Head of caudate nucleus (tissue), 42 donors: ENCODE data around the gene RNF224.

ENCODE experiments used
- DNase-seq, 42 donors: peaks; one replicate each; pipeline versions ENCODE4 v3.0.0 to v3.0.0-alpha.2; 2020 to 2021; ENCODE audit warnings: mixed read lengths in 7 of 42
- intact Hi-C: fragments of 100-400 bp; cut with DNase I; formaldehyde crosslinking; loops from one replicate; pipeline ENCODE4 v1.15.0; 2022

Gene RNF224

GRCh38 chr9:137205126-137206069 is 21.9 kb upstream of the RNF224 start, which contains the start of the genes NDOR1 and TMEM203:
Gene NDOR1, plus strand, starts transcription at chr9:137205700. Its CDS starts 78 bp downstream, at chr9:137205778.
Gene TMEM203, minus strand, starts transcription at chr9:137205648. Its CDS starts 234 bp downstream, at chr9:137205414.
- intact Hi-C loops = no loop called here
- DNase-seq = peak; percentile 88 to 100 (median 98)

GRCh38 chr9:137206602-137207001 is 20.7 kb upstream of the RNF224 start:
- intact Hi-C loops = no loop called here
- DNase-seq = no peak

GRCh38 chr9:137211532-137211931 is 15.8 kb upstream of the RNF224 start:
- DNase-seq = no peak
- intact Hi-C loops = no loop called here

DNA sequence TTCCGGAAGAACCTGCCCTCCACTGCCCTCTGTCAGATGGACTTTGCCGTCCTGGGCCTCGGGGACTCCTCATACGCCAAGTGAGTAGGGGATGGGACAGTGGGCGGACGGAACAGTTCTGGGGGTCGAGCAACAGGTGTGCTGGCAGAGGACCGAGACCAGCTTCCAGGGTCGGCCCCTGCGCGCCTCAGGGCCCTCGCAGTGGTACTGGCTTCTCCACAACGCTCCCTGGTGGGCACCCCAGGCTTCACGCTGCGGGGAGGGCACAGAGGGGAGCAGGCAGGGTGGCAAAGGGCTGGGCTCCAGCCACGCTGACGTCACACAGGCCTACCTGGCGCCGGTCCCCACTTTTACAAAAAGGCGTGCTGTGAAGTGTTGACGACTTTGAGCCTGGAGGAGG is 14.8 kb upstream of the RNF224 start:
- intact Hi-C loops = no loop called here
- DNase-seq = no peak

- DNase-seq = peak in 3 of 42 donors; percentile 36 to 47 (median 43)
Observed at GRCh38 chr9:137213160-137214060, 13.9 kb upstream of the RNF224 start.

DNA sequence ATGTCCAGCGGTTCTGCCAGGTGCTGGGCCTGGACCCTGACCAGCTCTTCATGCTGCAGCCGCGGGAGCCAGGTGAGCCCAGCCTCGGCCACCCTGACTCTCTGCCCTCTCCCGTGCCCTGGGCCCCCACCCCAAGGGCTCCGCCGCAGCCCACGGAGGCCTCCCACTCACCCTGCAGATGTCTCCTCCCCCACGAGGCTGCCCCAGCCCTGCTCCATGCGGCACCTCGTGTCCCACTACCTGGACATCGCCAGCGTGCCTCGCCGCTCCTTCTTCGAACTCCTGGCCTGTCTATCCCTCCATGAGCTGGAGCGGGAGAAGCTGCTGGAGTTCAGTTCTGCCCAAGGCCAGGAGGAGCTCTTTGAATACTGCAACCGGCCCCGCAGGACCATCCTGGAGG is 12.7 kb upstream of the RNF224 start:
- intact Hi-C loops = no loop called here
- no peak for DNase-seq

More at GRCh38 chr9:137213160-137214060, 13.9 kb upstream of the RNF224 start:
- intact Hi-C loops = no loop called here

- intact Hi-C loops = no loop called here
- DNase-seq = no peak
Observed at GRCh38 chr9:137215196-137215986, 11.9 kb upstream of the RNF224 start.

DNA sequence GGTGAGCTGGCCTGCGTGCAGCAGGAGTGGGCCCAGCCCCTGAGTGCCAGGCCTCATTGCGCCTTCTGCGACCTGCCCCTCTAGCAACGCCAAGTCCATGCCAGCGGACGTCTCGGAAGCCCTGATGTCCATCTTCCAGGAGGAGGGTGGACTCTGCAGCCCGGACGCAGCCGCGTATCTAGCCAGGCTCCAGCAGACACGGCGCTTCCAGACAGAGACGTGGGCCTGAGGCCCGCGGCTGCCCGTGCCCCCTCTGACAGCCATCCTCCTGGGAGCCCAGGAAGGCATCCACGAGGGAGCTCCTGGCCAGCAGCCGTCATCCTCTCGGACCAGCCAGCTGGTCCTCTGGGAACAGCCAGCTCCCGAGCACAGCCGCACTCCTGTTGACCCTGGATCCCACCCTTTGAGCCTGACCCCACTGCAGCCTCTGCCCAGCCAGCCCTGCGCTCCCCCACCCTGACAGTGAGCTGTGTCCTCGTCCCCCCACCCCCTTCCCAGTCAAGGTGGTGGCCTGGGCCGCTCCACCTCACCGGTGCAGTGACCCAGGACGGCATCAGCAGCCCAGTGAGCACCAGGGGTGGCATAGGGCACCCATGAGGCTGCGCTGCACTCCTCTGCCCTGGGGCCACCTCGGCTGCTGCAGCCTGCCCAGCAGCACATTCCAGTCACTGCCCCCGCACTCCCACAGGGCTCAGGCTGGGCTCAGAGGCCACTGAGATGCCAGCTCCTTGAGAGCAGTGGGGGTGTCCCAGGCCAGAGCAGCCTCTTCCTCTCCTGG is 10.9 kb upstream of the RNF224 start:
- intact Hi-C loops = no loop called here
- DNase-seq = no peak

DNA sequence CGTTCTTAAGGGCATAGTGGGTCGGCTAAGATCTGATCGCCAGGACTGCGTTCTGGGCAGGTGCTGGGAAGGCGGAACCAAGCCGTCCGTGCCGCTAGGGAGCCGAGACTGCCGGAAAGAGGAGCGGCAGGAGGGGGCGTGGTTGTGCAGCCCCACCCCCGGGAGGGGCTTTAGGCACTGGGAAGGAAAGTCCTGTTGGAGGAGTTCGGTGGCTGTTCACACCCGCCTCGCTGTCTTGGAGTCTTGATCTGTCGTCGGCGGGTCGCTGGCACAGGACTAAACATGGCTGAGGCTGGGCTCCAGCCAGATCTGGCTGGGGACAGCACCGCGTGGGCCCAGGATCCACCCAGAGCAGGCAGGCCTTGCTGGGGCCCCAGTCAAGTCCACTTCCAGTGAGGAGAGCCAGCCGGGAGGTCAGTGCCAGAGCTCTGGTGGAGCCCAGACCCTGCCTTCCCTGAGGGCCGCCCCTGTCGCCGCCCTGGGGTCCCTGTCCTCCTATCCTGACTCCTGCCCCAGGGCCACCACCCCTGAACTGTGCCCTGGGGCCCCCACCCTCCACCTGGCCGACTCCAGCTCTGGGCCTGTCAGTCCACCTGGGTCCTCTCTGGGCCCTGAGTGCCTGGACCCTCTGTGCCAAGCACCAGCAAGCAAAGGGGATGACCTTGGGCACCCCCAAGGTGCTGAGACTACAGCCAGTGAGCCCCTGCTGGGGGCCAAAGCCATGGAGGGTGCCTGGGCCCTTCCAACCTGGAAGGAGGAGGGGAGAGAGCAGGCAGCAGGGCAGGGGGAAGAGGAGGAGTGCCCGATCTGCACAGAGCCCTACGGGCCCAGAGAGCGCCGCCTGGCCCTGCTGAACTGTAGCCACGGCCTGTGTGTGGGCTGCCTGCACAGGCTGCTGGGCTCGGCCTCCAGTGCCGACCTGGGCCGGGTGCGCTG is 9.8 kb upstream of the RNF224 start:
- DNase-seq = no peak
- intact Hi-C loops = no loop called here

DNA sequence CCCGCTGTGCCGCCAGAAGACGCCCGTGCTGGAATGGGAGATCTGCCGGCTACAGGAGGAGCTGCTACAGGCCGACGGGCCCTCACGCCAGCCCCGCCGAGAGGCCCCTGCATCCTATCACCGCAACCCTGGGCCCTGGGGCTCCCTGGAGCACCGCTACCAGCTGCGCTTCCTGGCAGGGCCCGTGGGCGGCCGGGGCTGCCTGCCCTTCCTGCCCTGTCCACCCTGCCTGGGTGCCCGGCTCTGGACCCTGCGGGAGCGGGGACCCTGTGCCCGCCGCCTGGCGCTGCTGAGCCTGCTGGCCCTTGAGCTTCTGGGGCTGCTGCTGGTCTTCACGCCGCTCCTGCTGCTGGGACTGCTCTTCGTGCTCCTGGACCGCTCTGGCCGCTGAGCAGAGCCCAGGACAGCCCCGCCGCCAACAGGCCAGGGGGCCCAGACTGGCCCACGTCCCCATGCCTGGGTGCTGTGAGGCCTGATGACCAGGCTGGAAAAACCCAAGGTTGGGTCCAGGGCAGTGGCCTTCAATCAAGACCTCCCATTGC is 9.0 kb upstream of the RNF224 start:
- no peak for DNase-seq
- intact Hi-C loops = no loop called here

DNA sequence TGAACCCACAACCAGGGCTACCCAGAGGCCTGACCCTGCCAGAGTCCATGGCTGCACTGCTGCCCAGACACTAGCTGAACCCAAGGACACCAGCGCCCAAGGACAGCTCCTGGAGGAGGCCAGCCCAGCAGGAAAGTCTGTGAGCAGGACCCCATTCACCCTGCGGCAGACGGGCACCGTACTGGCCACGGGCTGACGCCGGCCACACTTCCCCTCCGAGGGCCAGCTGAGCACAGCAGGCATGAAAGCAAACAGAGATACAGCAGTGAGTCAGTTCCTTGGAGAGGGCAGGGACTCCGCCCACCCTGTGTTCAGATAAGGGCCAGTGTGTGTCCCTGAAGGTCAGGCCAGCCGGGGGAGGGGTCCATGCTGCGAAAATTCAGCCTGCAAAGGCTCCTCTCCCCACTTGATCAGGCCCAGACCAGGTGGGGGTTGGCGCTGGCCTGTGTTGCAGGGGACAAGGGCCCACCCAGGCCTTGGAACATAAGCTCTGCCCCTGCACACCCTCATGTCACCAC is 8.5 kb upstream of the RNF224 start:
- intact Hi-C loops = no loop called here
- DNase-seq = no peak

GRCh38 chr9:137219757-137220316 is 7.5 kb upstream of the RNF224 start:
- intact Hi-C loops = no loop called here
- no peak for DNase-seq

DNA sequence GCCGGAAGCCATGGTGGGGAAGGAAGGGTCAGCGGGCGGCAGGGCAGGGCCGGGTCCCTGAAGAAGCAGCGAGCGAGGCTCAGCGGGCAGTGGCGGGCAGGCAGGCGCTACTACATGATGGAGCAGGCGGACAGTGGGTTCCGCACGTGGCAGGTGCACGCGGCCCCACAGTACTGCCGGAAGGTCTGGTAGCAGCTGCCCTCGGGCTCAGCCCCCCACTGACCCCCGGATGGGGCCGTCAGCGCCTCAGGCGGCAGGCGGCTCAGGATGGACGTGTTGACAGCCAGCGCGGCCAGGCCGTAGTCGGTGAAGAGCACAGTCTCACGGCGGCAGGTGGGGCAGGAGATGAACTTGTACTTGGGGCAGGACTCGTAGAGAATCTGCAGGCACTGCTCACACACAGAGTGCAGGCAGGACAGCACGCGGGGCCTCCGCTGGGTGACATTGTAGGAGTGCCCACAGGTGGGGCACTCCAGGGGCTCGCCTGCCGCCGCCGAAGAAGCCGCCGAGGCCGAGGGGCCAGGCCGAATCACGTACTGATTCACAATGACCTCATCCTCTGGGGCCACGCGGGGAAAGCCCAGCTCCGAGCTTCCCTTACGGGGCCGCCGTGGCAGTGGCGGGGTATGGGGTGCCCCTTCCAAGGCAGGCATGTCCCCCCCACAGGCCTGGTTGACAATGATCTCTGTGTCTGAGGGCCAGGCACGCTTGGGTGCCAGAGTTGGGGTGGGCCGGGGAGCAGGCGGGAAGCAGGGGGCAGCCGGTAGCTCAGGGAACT is 6.8 kb upstream of the RNF224 start:
- DNase-seq = peak in 1 of 42 donors; percentile 18
- intact Hi-C loops = no loop called here

GRCh38 chr9:137221095-137221505 is 6.2 kb upstream of the RNF224 start:
- no peak for DNase-seq
- intact Hi-C loops = no loop called here

DNA sequence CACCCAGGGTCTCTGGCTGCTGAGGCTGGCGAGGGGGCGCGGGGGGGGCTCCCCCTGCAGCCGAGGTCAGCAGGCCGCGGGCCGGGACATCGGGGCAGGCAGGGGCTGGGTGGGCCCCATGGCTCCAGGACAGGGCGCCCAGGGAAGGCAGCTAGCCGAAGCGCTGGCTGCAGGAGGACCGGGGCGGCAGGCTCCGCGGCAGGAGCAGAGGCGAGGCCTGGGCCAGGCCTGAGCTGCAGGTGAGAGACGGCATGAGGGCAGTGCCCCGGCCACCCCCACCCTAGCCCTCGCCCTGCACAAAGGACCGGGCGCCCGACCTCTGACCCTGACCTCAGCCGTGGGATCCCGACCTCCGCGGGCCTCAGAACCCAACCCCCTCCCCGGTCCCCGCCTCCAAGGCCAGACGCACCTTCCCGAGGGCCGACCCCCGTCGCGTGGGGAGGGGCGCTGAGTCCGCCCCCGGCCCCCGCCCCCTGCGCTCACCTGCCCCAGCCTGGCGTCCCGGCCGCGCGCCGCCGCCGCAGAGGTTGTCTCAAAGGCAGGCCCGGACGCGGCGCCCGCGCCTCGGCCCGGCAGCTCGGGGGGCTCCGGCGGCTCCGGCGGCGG is 5.7 kb upstream of the RNF224 start:
- DNase-seq = peak in 1 of 42 donors; percentile 20
- intact Hi-C loops = no loop called here
